A673 (cell line): ENCODE data around the gene AP1S2. TPM values are rescaled to one million over a fixed set of nuclear protein-coding genes. Genes with fewer than 3 reads are reported as not detected.

Experiments used
- BruUV-seq: library from RNA; stranded (reverse); fragments of 400-500 nt; replicated peaks from 2 replicates; lab custom pipeline; 2021; lab: Mats Ljungman, UMichigan
- CTCF ChIA-PET: fragments of 300-600 bp; sonication (Branson Sonifier 250); formaldehyde crosslinking; loops from one replicate; lab custom pipeline; 2022; ENCODE audit warnings: antibody characterized with exemption; lab: Charles Lee
- POLR2A ChIA-PET: fragments of 300-600 bp; sonication (Branson Sonifier 250); formaldehyde crosslinking; loops from one replicate; lab custom pipeline; 2022; ENCODE audit warnings: antibody characterized with exemption; ENCODE audit not compliant: low non-redundant PET; lab: Charles Lee
- DNase-seq: peaks from one replicate; pipeline ENCODE4 v3.0.0-alpha.2; 2015; ENCODE audit warnings: low spot score
- H3K27ac ChIP-seq: fragments of 200-600 bp; sonication (generic); 2 replicates; pipeline ENCODE4 v1.5.1; 2016; ENCODE audit warnings: mixed run types, low read depth, mild to moderate bottlenecking, mixed read lengths, antibody characterized with exemption, low read length; ENCODE audit not compliant: poor library complexity, severe bottlenecking
- H3K27me3 ChIP-seq: fragments of 200-600 bp; sonication (generic); replicated peaks from 2 replicates; pipeline ENCODE4 v1.6.1; 2017; ENCODE audit warnings: mixed run types, low read depth, mild to moderate bottlenecking, mixed read lengths, antibody characterized with exemption, low read length; ENCODE audit not compliant: insufficient read depth, poor library complexity
- H3K36me3 ChIP-seq: fragments of 200-600 bp; sonication (generic); 2 replicates; pipeline ENCODE4 v1.6.1; 2016; ENCODE audit warnings: mixed run types, mild to moderate bottlenecking, mixed read lengths, antibody characterized with exemption, low read length; ENCODE audit not compliant: insufficient read depth, poor library complexity, severe bottlenecking
- H3K4me1 ChIP-seq: fragments of 200-600 bp; sonication (generic); 2 replicates; pipeline ENCODE4 v1.6.1; 2017; ENCODE audit warnings: mixed run types, mild to moderate bottlenecking, mixed read lengths, antibody characterized with exemption, low read length; ENCODE audit not compliant: insufficient read depth, poor library complexity, severe bottlenecking
- H3K4me3 ChIP-seq: fragments of 200-600 bp; sonication (generic); 2 replicates; pipeline ENCODE4 v1.5.1; 2016; ENCODE audit warnings: low read depth, mixed run types, mild to moderate bottlenecking, mixed read lengths, low read length; ENCODE audit not compliant: poor library complexity, severe bottlenecking
- H3K9me3 ChIP-seq: fragments of 200-600 bp; sonication (generic); 2 replicates; pipeline ENCODE4 v1.6.1; 2016; ENCODE audit warnings: mixed run types, low read depth, mild to moderate bottlenecking, mixed read lengths, antibody characterized with exemption, low read length; ENCODE audit not compliant: poor library complexity, severe bottlenecking
- EZH2 ChIP-seq: fragments of 200-600 bp; sonication (generic); IDR thresholded peaks from 2 replicates; pipeline ENCODE4 v1.6.1; 2017; ENCODE audit warnings: borderline replicate concordance, low read depth, mild to moderate bottlenecking, mixed read lengths, antibody characterized with exemption, low read length; ENCODE audit not compliant: poor library complexity, severe bottlenecking
- intact Hi-C: fragments of 100-400 bp; cut with micrococcal nuclease; formaldehyde crosslinking; loops from one replicate; pipeline ENCODE4 v1.10.0; 2022; ENCODE audit not compliant: unreplicated experiment
- total RNA-seq: library from RNA; stranded (reverse); gene quantifications from 2 replicates; pipeline ENCODE4 v1.2.3, GENCODE V29; 2021
- TF ChIP-seq, protein P1 (sequence below): fragments of 300-800, 200-600 bp; sonication (generic); conservative IDR thresholded peaks from 2 replicates; pipeline ENCODE4 v1.5.1; 2017; ENCODE audit warnings: low read depth, mild to moderate bottlenecking, antibody characterized with exemption, low read length, moderate library complexity, mixed read lengths

Gene AP1S2
- total RNA-seq, 1 experiment from 2014 or later: 59.3 TPM

DNA sequence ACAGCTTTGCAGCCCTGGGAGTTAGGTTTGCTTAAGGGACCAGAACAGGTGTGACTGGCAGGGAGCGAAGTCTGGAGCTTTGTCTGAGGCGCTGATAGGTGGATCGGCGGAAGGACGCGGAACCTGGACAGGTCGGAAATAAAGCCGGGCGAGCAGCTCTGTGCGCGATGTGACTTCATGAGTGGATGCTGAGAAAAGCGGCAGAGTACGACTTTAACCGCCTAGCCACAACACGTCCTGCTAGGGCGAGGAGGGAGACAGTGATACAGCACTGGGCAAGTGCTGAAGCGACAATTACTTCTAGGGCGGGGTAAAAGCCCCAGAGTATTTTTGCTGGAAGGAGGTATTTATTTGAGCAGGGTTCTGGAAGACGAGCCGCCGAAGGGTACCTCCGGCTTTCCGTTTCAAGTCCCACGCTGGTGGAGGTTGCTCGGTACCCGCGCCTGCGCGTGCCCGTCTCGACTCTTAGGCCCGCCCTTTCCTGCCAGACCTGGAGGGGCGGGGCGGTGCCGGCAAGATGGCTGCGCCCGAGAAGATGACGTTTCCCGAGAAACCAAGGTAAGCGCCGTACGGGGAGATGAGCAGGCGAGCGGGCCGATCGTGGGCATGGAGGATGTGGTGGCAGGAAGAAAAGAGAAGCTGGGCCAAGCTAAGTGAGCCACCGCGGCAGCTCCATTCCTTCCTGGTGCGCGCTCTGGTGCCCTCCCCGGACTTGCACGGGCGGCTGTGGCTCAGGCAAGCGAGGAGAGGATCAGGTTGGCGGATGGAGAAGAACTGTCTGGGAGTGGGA is 64.4 kb downstream of the AP1S2 start, which contains the start of gene ZRSR2:
TSS of gene ZRSR2 (plus strand) at position 506 of the 790 bp plus-strand sequence. CDS start at position 518, 12 bp downstream.
- ChIA-PET CTCF (no interaction called here), POLR2A (interaction anchor here (0.6 kb wide), 1 partner anchor 420 kb away, joined by 4 read pairs; no protein-coding TSS in a partner anchor)
- Histone ChIP-seq H3K4me3 (peak within 1 kb of the TSS; percentile 87), H3K9me3 (no peaks in the 10 kb centered on the region), H3K36me3 (no peaks in the 10 kb centered on the region), H3K27ac (peak within 1 kb of the TSS; percentile 51), H3K4me1 (peaks cover 7% of the 10 kb centered on the region), H3K27me3 (no peaks in the 10 kb centered on the region)
- intact Hi-C loops: no loop called here
- DNase-seq: peak; percentile 93
- TSS peak; percentile 90 for BruUV-seq
- no peak for TF ChIP-seq EZH2
- TF ChIP-seq, protein P1, sequence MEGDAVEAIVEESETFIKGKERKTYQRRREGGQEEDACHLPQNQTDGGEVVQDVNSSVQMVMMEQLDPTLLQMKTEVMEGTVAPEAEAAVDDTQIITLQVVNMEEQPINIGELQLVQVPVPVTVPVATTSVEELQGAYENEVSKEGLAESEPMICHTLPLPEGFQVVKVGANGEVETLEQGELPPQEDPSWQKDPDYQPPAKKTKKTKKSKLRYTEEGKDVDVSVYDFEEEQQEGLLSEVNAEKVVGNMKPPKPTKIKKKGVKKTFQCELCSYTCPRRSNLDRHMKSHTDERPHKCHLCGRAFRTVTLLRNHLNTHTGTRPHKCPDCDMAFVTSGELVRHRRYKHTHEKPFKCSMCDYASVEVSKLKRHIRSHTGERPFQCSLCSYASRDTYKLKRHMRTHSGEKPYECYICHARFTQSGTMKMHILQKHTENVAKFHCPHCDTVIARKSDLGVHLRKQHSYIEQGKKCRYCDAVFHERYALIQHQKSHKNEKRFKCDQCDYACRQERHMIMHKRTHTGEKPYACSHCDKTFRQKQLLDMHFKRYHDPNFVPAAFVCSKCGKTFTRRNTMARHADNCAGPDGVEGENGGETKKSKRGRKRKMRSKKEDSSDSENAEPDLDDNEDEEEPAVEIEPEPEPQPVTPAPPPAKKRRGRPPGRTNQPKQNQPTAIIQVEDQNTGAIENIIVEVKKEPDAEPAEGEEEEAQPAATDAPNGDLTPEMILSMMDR: no peak

DNA sequence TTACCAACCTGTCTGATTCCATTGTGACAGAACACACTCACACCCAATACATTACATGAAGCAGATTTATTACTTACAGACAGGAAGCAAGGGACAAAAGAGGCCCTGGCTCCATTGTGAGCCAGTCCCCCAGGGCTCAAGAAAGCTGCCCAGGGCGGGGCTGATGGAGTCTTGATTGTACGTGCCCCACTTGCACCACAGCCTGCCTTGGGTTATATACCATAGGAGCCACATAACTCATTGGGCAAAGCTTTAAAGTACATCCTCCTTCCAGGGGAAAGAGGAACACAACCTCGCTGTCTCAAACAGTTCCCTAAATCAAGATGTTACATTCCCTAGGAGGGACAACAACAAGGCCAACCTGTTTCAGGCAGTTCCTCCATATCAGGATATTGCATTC is 67.7 kb downstream of the AP1S2 start:
- Histone ChIP-seq H3K4me3 (no peak overlapping the region), H3K4me1 (peaks cover 7% of the 10 kb centered on the region), H3K27me3 (no peaks in the 10 kb centered on the region), H3K27ac (no peak overlapping the region), H3K9me3 (no peaks in the 10 kb centered on the region), H3K36me3 (no peaks in the 10 kb centered on the region)
- TF ChIP-seq, protein P1: no peak
- no peak for TF ChIP-seq EZH2
- POLR2A ChIA-PET: no interaction called here
- CTCF ChIA-PET: no interaction called here
- intact Hi-C loops: no loop called here
- BruUV-seq: no TSS peak
- DNase-seq: no peak

DNA sequence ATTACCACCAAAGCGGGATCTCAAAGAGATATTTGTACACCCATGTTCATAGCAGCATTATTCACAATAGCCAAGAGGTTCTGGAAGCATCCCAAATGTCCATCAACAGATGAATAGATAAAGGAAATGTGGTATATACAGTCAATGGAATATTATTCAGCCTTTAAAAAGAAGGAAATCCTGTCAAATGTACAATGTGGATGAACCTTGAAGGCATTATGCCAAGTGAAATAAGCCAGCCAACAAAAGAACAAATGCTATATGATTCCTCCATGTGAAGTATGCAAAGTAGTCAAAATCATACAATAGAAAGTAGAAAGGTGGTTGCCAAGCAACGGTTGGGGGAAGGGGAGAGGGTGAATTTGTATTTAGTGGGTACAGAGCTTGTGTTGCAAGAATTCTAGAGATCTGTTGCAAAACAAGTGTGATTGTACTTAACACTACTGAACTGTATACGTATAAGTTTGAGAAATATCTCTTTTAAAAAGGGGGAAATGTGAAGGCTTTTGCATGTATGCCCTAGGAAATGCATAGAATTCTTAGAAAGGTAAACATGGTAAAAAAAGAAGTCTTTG is 69.3 kb downstream of the AP1S2 start:
- no peak overlapping the region for H3K4me3 ChIP-seq
- no peak overlapping the region for H3K27ac ChIP-seq
- DNase-seq: no peak
- no TSS peak for BruUV-seq
- H3K36me3 ChIP-seq: no peaks in the 10 kb centered on the region
- H3K4me1 ChIP-seq: peaks cover 3% of the 10 kb centered on the region
- H3K9me3 ChIP-seq: no peaks in the 10 kb centered on the region
- ChIA-PET CTCF (no interaction called here), POLR2A (no interaction called here)
- TF ChIP-seq, protein P1: no peak
- TF ChIP-seq EZH2: no peak
- intact Hi-C loops: no loop called here
- no peaks in the 10 kb centered on the region for H3K27me3 ChIP-seq
